Measurements from ENCODE around the gene DRGX. TPM values are rescaled to one million over a fixed set of nuclear protein-coding genes. Genes with fewer than 3 reads are reported as not detected.

DRGX gene
- polyA plus RNA-seq, 1 donor from 2014 or later, result not detected

- no peak overlapping the region for H3K27ac ChIP-seq (ENCODE audit: low read length)
- H4K20me1 ChIP-seq (ENCODE audit: insufficient read depth), result no peaks in the 10 kb centered on the region
- H3K36me3 ChIP-seq (ENCODE audit: insufficient read depth, low read length), result no peaks in the 10 kb centered on the region
- no peak overlapping the region for H3K9ac ChIP-seq (ENCODE audit: low read length)
- H3F3A ChIP-seq (ENCODE audit: insufficient read depth, low read length, poor library complexity, severe bottlenecking), result no peaks in the 10 kb centered on the region
- no peak overlapping the region for H3K4me2 ChIP-seq (ENCODE audit: low read length)
- no peaks in the 10 kb centered on the region for H3K9me2 ChIP-seq (ENCODE audit: insufficient read depth, low read length)
- H2AFZ ChIP-seq (ENCODE audit: low read depth, low read length), result no peak overlapping the region
- no peak for TF ChIP-seq MXI1 (conservative IDR thresholded peaks at IDR 0.05; ENCODE audit: poor library complexity, severe bottlenecking)
- TF ChIP-seq CTCF (IDR thresholded peaks at IDR 0.05; ENCODE audit: poor library complexity, severe bottlenecking), result no peak
- no peak for TF ChIP-seq SMC3 (conservative IDR thresholded peaks at IDR 0.05; ENCODE audit: poor library complexity)
- no peak for TF ChIP-seq TAF1 (IDR thresholded peaks at IDR 0.05; ENCODE audit: low read depth)
- no peak for TF ChIP-seq EP300 (conservative IDR thresholded peaks at IDR 0.05; ENCODE audit: poor library complexity, severe bottlenecking)
- TF ChIP-seq EZH2 (IDR thresholded peaks at IDR 0.05; ENCODE audit: borderline replicate concordance, insufficient read depth, low read length, poor library complexity, severe bottlenecking), result no peak
- no peak for TF ChIP-seq RAD21 (conservative IDR thresholded peaks at IDR 0.05)
- no peak for TF ChIP-seq REST (IDR thresholded peaks at IDR 0.05; ENCODE audit: borderline replicate concordance)
- no peak for TF ChIP-seq POLR2AphosphoS5 (IDR thresholded peaks at IDR 0.05)
- no peak overlapping the region for H3K4me3 ChIP-seq (ENCODE audit: low read length)
- H3K9me3 ChIP-seq (ENCODE audit: low read length), result peaks cover 4% of the 10 kb centered on the region
- H3K27me3 ChIP-seq (ENCODE audit: insufficient read depth, low read depth, low read length), result no peaks in the 10 kb centered on the region
- H3K79me2 ChIP-seq (replicated peaks; ENCODE audit: insufficient read depth, low read length), result no peaks in the 10 kb centered on the region
These were observed 38.9 kb downstream of the DRGX start for GRCh38 chr10:49356944-49357343.

GRCh38 chr10:49356181-49356580 lies 39.7 kb downstream of the DRGX start:
- no peak overlapping the region for H2AFZ ChIP-seq (ENCODE audit: low read depth, low read length)
- no peaks in the 10 kb centered on the region for H3K9me2 ChIP-seq (ENCODE audit: insufficient read depth, low read length)
- H3K9ac ChIP-seq (ENCODE audit: low read length), result no peak overlapping the region
- no peaks in the 10 kb centered on the region for H3K36me3 ChIP-seq (ENCODE audit: insufficient read depth, low read length)
- TF ChIP-seq REST (IDR thresholded peaks at IDR 0.05; ENCODE audit: borderline replicate concordance) (no peak), MXI1 (conservative IDR thresholded peaks at IDR 0.05; ENCODE audit: poor library complexity, severe bottlenecking) (no peak), CTCF (IDR thresholded peaks at IDR 0.05; ENCODE audit: poor library complexity, severe bottlenecking) (no peak), EZH2 (IDR thresholded peaks at IDR 0.05; ENCODE audit: borderline replicate concordance, insufficient read depth, low read length, poor library complexity, severe bottlenecking) (no peak), SMC3 (conservative IDR thresholded peaks at IDR 0.05; ENCODE audit: poor library complexity) (no peak), POLR2AphosphoS5 (IDR thresholded peaks at IDR 0.05) (no peak), RAD21 (conservative IDR thresholded peaks at IDR 0.05) (no peak), TAF1 (IDR thresholded peaks at IDR 0.05; ENCODE audit: low read depth) (no peak), EP300 (conservative IDR thresholded peaks at IDR 0.05; ENCODE audit: poor library complexity, severe bottlenecking) (no peak)
- no peaks in the 10 kb centered on the region for H3F3A ChIP-seq (ENCODE audit: insufficient read depth, low read length, poor library complexity, severe bottlenecking)
- no peaks in the 10 kb centered on the region for H3K79me2 ChIP-seq (replicated peaks; ENCODE audit: insufficient read depth, low read length)
- no peaks in the 10 kb centered on the region for H4K20me1 ChIP-seq (ENCODE audit: insufficient read depth)
- H3K27me3 ChIP-seq (ENCODE audit: insufficient read depth, low read depth, low read length), result no peaks in the 10 kb centered on the region
- no peak overlapping the region for H3K4me3 ChIP-seq (ENCODE audit: low read length)
- H3K4me2 ChIP-seq (ENCODE audit: low read length), result no peak overlapping the region
- H3K27ac ChIP-seq (ENCODE audit: low read length), result no peak overlapping the region
- peaks cover 4% of the 10 kb centered on the region for H3K9me3 ChIP-seq (ENCODE audit: low read length)
